Neural cell (in vitro differentiated cells): Measurements from ENCODE around the gene C1orf141. TPM values are rescaled to one million over a fixed set of nuclear protein-coding genes. Genes with fewer than 3 reads are reported as not detected.

Experiments
- H2AFZ ChIP-seq: fragments of 200-600, 300-800 bp; sonication (generic), shearing (Covaris generic); 2 replicates; pipeline ENCODE4 v1.6.0; 2014; ENCODE audit warnings: low read depth, mild to moderate bottlenecking, antibody characterized with exemption, low read length, moderate library complexity
- H3F3A ChIP-seq: fragments of 200-600 bp; shearing (Covaris generic); 2 replicates; pipeline ENCODE4 v1.6.1; 2016; ENCODE audit warnings: mild to moderate bottlenecking, moderate library complexity, mixed read lengths, antibody characterized with exemption, low read length; ENCODE audit not compliant: insufficient read depth, poor library complexity, severe bottlenecking
- H3K27ac ChIP-seq: fragments of 200-600, 300-800 bp; sonication (generic), shearing (Covaris generic); 2 replicates; pipeline ENCODE4 v1.5.1; 2014; ENCODE audit warnings: mild to moderate bottlenecking, low read length, moderate library complexity
- H3K27me3 ChIP-seq: fragments of 300-800, 200-600 bp; sonication (generic), shearing (Covaris generic); 2 replicates; pipeline ENCODE4 v1.6.0; 2014; ENCODE audit warnings: mild to moderate bottlenecking, low read depth, low read length, moderate library complexity; ENCODE audit not compliant: insufficient read depth
- H3K36me3 ChIP-seq: fragments of 300-800, 200-600 bp; sonication (generic), shearing (Covaris generic); 2 replicates; pipeline ENCODE4 v1.5.1; 2014; ENCODE audit warnings: mild to moderate bottlenecking, antibody characterized with exemption, low read length, moderate library complexity; ENCODE audit not compliant: insufficient read depth
- H3K4me2 ChIP-seq: fragments of 300-800, 200-600 bp; sonication (generic), shearing (Covaris generic); 2 replicates; pipeline ENCODE4 v1.6.0; 2014; ENCODE audit warnings: mild to moderate bottlenecking, low read length
- H3K4me3 ChIP-seq: fragments of 300-800, 200-600 bp; sonication (generic), shearing (Covaris generic); 2 replicates; pipeline ENCODE4 v1.5.1; 2014; ENCODE audit warnings: mild to moderate bottlenecking, low read length, moderate library complexity
- H3K79me2 ChIP-seq: fragments of 200-600 bp; shearing (Covaris generic); replicated peaks from 2 replicates; pipeline ENCODE4 v1.6.0; 2014; ENCODE audit warnings: mild to moderate bottlenecking, low read length, moderate library complexity; ENCODE audit not compliant: insufficient read depth
- H3K9ac ChIP-seq: fragments of 300-800, 200-600 bp; sonication (generic), shearing (Covaris generic); 2 replicates; pipeline ENCODE4 v1.6.1; 2016; ENCODE audit warnings: mild to moderate bottlenecking, low read length, mixed read lengths
- H3K9me2 ChIP-seq: fragments of 200-600 bp; shearing (Covaris generic); 2 replicates; pipeline ENCODE4 v1.6.1; 2016; ENCODE audit warnings: mild to moderate bottlenecking, low read length, mixed read lengths; ENCODE audit not compliant: insufficient read depth
- H3K9me3 ChIP-seq: fragments of 200-600, 300-800 bp; sonication (generic), shearing (Covaris generic); 2 replicates; pipeline ENCODE4 v1.6.1; 2016; ENCODE audit warnings: mild to moderate bottlenecking, mixed run types, low read length, moderate library complexity, mixed read lengths
- H4K20me1 ChIP-seq: fragments of 200-600 bp; shearing (Covaris generic); 2 replicates; pipeline ENCODE4 v1.6.1; 2016; ENCODE audit warnings: mild to moderate bottlenecking, mixed run types; ENCODE audit not compliant: insufficient read depth
- CTCF ChIP-seq: fragments of 450-650 bp; IDR thresholded peaks from 2 replicates; pipeline ENCODE4 v1.5.1; 2014; ENCODE audit warnings: antibody characterized with exemption, mild to moderate bottlenecking, moderate library complexity; ENCODE audit not compliant: poor library complexity, severe bottlenecking
- EP300 ChIP-seq: fragments of 450-650 bp; conservative IDR thresholded peaks from 2 replicates; pipeline ENCODE4 v1.6.1; 2014; ENCODE audit warnings: antibody characterized with exemption, mild to moderate bottlenecking, moderate library complexity; ENCODE audit not compliant: poor library complexity, severe bottlenecking
- EZH2 ChIP-seq: fragments of 200-600, 300-800 bp; shearing (Covaris generic), sonication (generic); IDR thresholded peaks from 2 replicates; pipeline ENCODE4 v1.6.1; 2014; ENCODE audit warnings: antibody characterized with exemption, low read length, borderline replicate concordance, mild to moderate bottlenecking; ENCODE audit not compliant: insufficient read depth, poor library complexity, severe bottlenecking
- MXI1 ChIP-seq: fragments of 450-650 bp; conservative IDR thresholded peaks from 2 replicates; pipeline ENCODE4 v1.6.1; 2014; ENCODE audit warnings: antibody characterized with exemption, mild to moderate bottlenecking; ENCODE audit not compliant: poor library complexity, severe bottlenecking
- POLR2AphosphoS5 ChIP-seq: IDR thresholded peaks from 2 replicates; pipeline ENCODE4 v1.6.1; 2012
- RAD21 ChIP-seq: fragments of 450-650 bp; conservative IDR thresholded peaks from 2 replicates; pipeline ENCODE4 v1.6.1; 2014; ENCODE audit warnings: antibody characterized with exemption, mild to moderate bottlenecking, moderate library complexity
- REST ChIP-seq: IDR thresholded peaks from 2 replicates; pipeline ENCODE4 v1.6.1; 2012; ENCODE audit warnings: borderline replicate concordance
- SMC3 ChIP-seq: fragments of 450-650 bp; conservative IDR thresholded peaks from 2 replicates; pipeline ENCODE4 v1.6.1; 2014; ENCODE audit warnings: antibody characterized with exemption, mild to moderate bottlenecking, moderate library complexity; ENCODE audit not compliant: poor library complexity
- TAF1 ChIP-seq: IDR thresholded peaks from 2 replicates; pipeline ENCODE4 v1.6.1; 2012; ENCODE audit warnings: low read depth
- polyA plus RNA-seq: library from polyadenylated mRNA; depleted of rRNA; stranded (reverse); fragments of >200 nt; gene quantifications from 2 replicates; pipeline ENCODE4 v1.2.3, GENCODE V29; 2014

The C1orf141 gene
- polyA plus RNA-seq, 1 donor from 2014 or later = not detected

GRCh38 chr1:67118646-67119045, 16.1 kb downstream of the C1orf141 start:
- TF ChIP-seq SMC3 (no peak), POLR2AphosphoS5 (no peak)
- H3K79me2 ChIP-seq = no peaks in the 10 kb centered on the region
- H3F3A ChIP-seq = no peaks in the 10 kb centered on the region

GRCh38 chr1:67118191-67118590, 16.6 kb downstream of the C1orf141 start:
- Histone ChIP-seq H3K27ac (no peak overlapping the region), H2AFZ (no peak overlapping the region), H3K9me3 (no peaks in the 10 kb centered on the region), H3K9me2 (no peaks in the 10 kb centered on the region), H3K4me2 (no peak overlapping the region), H3K79me2 (no peaks in the 10 kb centered on the region), H3K9ac (no peak overlapping the region), H4K20me1 (no peaks in the 10 kb centered on the region), H3F3A (no peaks in the 10 kb centered on the region), H3K4me3 (no peak overlapping the region), H3K36me3 (no peaks in the 10 kb centered on the region), H3K27me3 (no peaks in the 10 kb centered on the region)
- no peak for TF ChIP-seq RAD21
- no peak for TF ChIP-seq EP300
- TF ChIP-seq MXI1 = no peak
- TF ChIP-seq REST = no peak
- no peak for TF ChIP-seq EZH2
- no peak for TF ChIP-seq CTCF
- TF ChIP-seq POLR2AphosphoS5 = no peak
- TF ChIP-seq SMC3 = no peak
- TF ChIP-seq TAF1 = no peak

More at GRCh38 chr1:67118646-67119045, 16.1 kb downstream of the C1orf141 start:
- no peaks in the 10 kb centered on the region for H3K36me3 ChIP-seq
- H3K4me3 ChIP-seq = no peak overlapping the region
- no peaks in the 10 kb centered on the region for H3K9me3 ChIP-seq
- no peaks in the 10 kb centered on the region for H3K9me2 ChIP-seq
- no peak overlapping the region for H3K4me2 ChIP-seq
- no peak overlapping the region for H2AFZ ChIP-seq
- H3K27ac ChIP-seq = no peak overlapping the region
- no peaks in the 10 kb centered on the region for H4K20me1 ChIP-seq
- no peak overlapping the region for H3K9ac ChIP-seq
- H3K27me3 ChIP-seq = no peaks in the 10 kb centered on the region

- no peaks in the 10 kb centered on the region for H3K36me3 ChIP-seq
- H3K4me2 ChIP-seq = no peak overlapping the region
- H3K27ac ChIP-seq = no peak overlapping the region
- H3K9me3 ChIP-seq = no peaks in the 10 kb centered on the region
- no peaks in the 10 kb centered on the region for H3K27me3 ChIP-seq
- H3F3A ChIP-seq = no peaks in the 10 kb centered on the region
- no peaks in the 10 kb centered on the region for H3K79me2 ChIP-seq
- TF ChIP-seq EP300 = no peak
- TF ChIP-seq SMC3 = no peak
- no peak for TF ChIP-seq POLR2AphosphoS5
- TF ChIP-seq TAF1 = no peak
- no peak for TF ChIP-seq MXI1
- H3K9me2 ChIP-seq = no peaks in the 10 kb centered on the region
- no peaks in the 10 kb centered on the region for H4K20me1 ChIP-seq
- no peak overlapping the region for H3K4me3 ChIP-seq
- H3K9ac ChIP-seq = no peak overlapping the region
- H2AFZ ChIP-seq = no peak overlapping the region
These were observed 20.6 kb downstream of the C1orf141 start for GRCh38 chr1:67114162-67114561.
